GM12878 (cell line): ENCODE results near the gene ARHGAP26. TPM values are rescaled to one million over a fixed set of nuclear protein-coding genes. Genes with fewer than 3 reads are reported as not detected.

ENCODE experiments used
- ATAC-seq: fragments of 200-7000 bp; cut with Tn5 transposase; 3 replicates; pipeline ENCODE4 v1.9.1; 2020; ENCODE audit warnings: mild to moderate bottlenecking, moderate library complexity
- BruUV-seq: library from RNA; stranded (reverse); fragments of 400-500 nt; replicated peaks from 2 replicates; lab custom pipeline; 2021; lab: Mats Ljungman, UMichigan
- CTCF ChIA-PET: fragments of 300-600 bp; sonication (Branson Sonifier 250); formaldehyde crosslinking; extraction: SDS; loops from one replicate; lab custom pipeline; 2021; ENCODE audit warnings: inconsistent platforms; lab: Yijun Ruan, JAX
- POLR2A ChIA-PET: fragments of 350-600 bp; formaldehyde crosslinking; extraction: SDS; loops from one replicate; lab custom pipeline; 2021; ENCODE audit warnings: inconsistent platforms; lab: Charles Lee
- RAD21 ChIA-PET: fragments of 300-600 bp; sonication (Branson Sonifier 250); formaldehyde crosslinking; loops from one replicate; lab custom pipeline; 2023; ENCODE audit warnings: antibody characterized with exemption; ENCODE audit not compliant: unreplicated experiment; lab: Charles Lee
- SMC1A ChIA-PET: fragments of 300-600 bp; sonication (Branson Sonifier 250); formaldehyde crosslinking; loops from one replicate; lab custom pipeline; 2023; ENCODE audit not compliant: unreplicated experiment, uncharacterized antibody; lab: Charles Lee
- DNase-seq: peaks from one replicate; pipeline ENCODE4 v3.0.0-alpha.2; 2011; ENCODE audit warnings: low read depth, low spot score
- FAIRE-seq: peaks from 3 replicates; lab custom pipeline; 2011; peaks lifted over from hg19 to GRCh38; lab: Jason Lieb, UNC
- H2AFZ ChIP-seq: 2 replicates; pipeline ENCODE4 v1.6.0; 2011; ENCODE audit warnings: low read depth, low read length, control low read depth; ENCODE audit not compliant: control insufficient read depth
- H3K27ac ChIP-seq: 2 replicates; pipeline ENCODE4 v1.5.1; 2011; ENCODE audit warnings: control low read depth; ENCODE audit not compliant: control insufficient read depth, insufficient read depth
- H3K27me3 ChIP-seq, 2 experiments: replicated peaks in 1 of 2; 2 replicates each; pipeline versions ENCODE4 v1.6.0 to v1.6.1; 2011; ENCODE audit warnings: low read length in 1 of 2; ENCODE audit not compliant: control insufficient read depth in 2 of 2, insufficient read depth in 2 of 2
- H3K36me3 ChIP-seq, 2 experiments: 2 replicates each; pipeline ENCODE4 v1.5.1; 2011; ENCODE audit warnings: low read length in 1 of 2; ENCODE audit not compliant: control insufficient read depth in 2 of 2, insufficient read depth in 2 of 2
- H3K4me1 ChIP-seq: 2 replicates; pipeline ENCODE4 v1.6.1; 2011; ENCODE audit warnings: mild to moderate bottlenecking, low read length, moderate library complexity, mixed read lengths; ENCODE audit not compliant: control insufficient read depth, insufficient read depth
- H3K4me2 ChIP-seq: 2 replicates; pipeline ENCODE4 v1.6.0; 2011; ENCODE audit warnings: control low read depth; ENCODE audit not compliant: control insufficient read depth, insufficient read depth
- H3K4me3 ChIP-seq: fragments of 200-600 bp; sonication (generic); 2 replicates; pipeline ENCODE4 v1.5.1; 2016
- H3K79me2 ChIP-seq: 2 replicates; pipeline ENCODE4 v1.6.0; 2011; ENCODE audit warnings: low read length; ENCODE audit not compliant: control insufficient read depth, insufficient read depth
- H3K9ac ChIP-seq: 2 replicates; pipeline ENCODE4 v1.8.0; 2011; ENCODE audit warnings: low read length, control low read depth, mixed read lengths; ENCODE audit not compliant: control insufficient read depth, insufficient read depth
- H3K9me3 ChIP-seq: replicated peaks from 3 replicates; pipeline ENCODE4 v1.5.1; 2011; ENCODE audit warnings: mild to moderate bottlenecking, low read length; ENCODE audit not compliant: control insufficient read depth, insufficient read depth
- H4K20me1 ChIP-seq: 2 replicates; pipeline ENCODE4 v1.6.0; 2011; ENCODE audit not compliant: control insufficient read depth, insufficient read depth
- ASH2L ChIP-seq: fragments of 300-600, 200-600 bp; sonication (generic); IDR thresholded peaks from 2 replicates; pipeline ENCODE4 v1.6.1; 2017; ENCODE audit warnings: low read depth, mild to moderate bottlenecking, borderline replicate concordance
- BHLHE40 ChIP-seq, 2 experiments: fragments of 450-650 bp in 1 of 2; IDR thresholded peaks; 2 replicates each; pipeline ENCODE4 v1.6.1; 2011 to 2017; ENCODE audit warnings: low read depth in 2 of 2, borderline replicate concordance in 1 of 2, improper control_type of control experiment in 1 of 2, low read length in 1 of 2, mild to moderate bottlenecking in 1 of 2
- CREB1 ChIP-seq: IDR thresholded peaks from 2 replicates; pipeline ENCODE4 v1.6.1; 2012; ENCODE audit warnings: low read depth, mild to moderate bottlenecking, inconsistent platforms
- E2F8 ChIP-seq: fragments of 450-650 bp; IDR thresholded peaks from 2 replicates; pipeline ENCODE4 v1.6.1; 2018; ENCODE audit warnings: mild to moderate bottlenecking, low read depth, moderate library complexity; ENCODE audit not compliant: partially characterized antibody
- EGR1 ChIP-seq, 2 experiments: IDR thresholded peaks; 1 replicate in 1 of 2; 2 replicates in 1 of 2; pipeline ENCODE4 v1.6.1; 2011 to 2012; ENCODE audit warnings: low read depth in 2 of 2, low read length in 2 of 2, borderline replicate concordance in 1 of 2, mild to moderate bottlenecking in 1 of 2, moderate library complexity in 1 of 2
- FOS ChIP-seq: IDR thresholded peaks from 3 replicates; pipeline ENCODE4 v1.6.1; 2011; ENCODE audit warnings: borderline replicate concordance; ENCODE audit not compliant: insufficient read length; ENCODE audit errors: extremely low read depth
- FOXK2 ChIP-seq: fragments of 450-650 bp; IDR thresholded peaks from 2 replicates; pipeline ENCODE4 v1.6.1; 2017; ENCODE audit warnings: mild to moderate bottlenecking, moderate library complexity
- IKZF1 ChIP-seq: fragments of 450-650 bp; conservative IDR thresholded peaks from 2 replicates; pipeline ENCODE4 v1.6.1; 2017; ENCODE audit warnings: antibody characterized with exemption, mild to moderate bottlenecking
- LARP7 ChIP-seq: fragments of 450-650 bp; IDR thresholded peaks from 2 replicates; pipeline ENCODE4 v1.6.1; 2017; ENCODE audit warnings: mild to moderate bottlenecking
- MXI1 ChIP-seq: fragments of 150-350 bp; IDR thresholded peaks from 2 replicates; pipeline ENCODE4 v1.6.1; 2011; ENCODE audit warnings: low read depth, mild to moderate bottlenecking, inconsistent platforms, low read length, improper control_type of control experiment
- SIX5 ChIP-seq: IDR thresholded peaks from 2 replicates; pipeline ENCODE4 v1.6.1; 2011; ENCODE audit warnings: mild to moderate bottlenecking, low read depth, low read length, moderate library complexity; ENCODE audit not compliant: severe bottlenecking
- SREBF2 ChIP-seq: IDR thresholded peaks from 2 replicates; pipeline ENCODE4 v1.6.1; 2012; ENCODE audit warnings: mild to moderate bottlenecking, low read length
- WRNIP1 ChIP-seq: IDR thresholded peaks from 2 replicates; pipeline ENCODE4 v1.6.1; 2011; ENCODE audit warnings: low read depth, low read length, improper control_type of control experiment, borderline replicate concordance
- ZNF207 ChIP-seq: fragments of 450-650 bp; IDR thresholded peaks from 2 replicates; pipeline ENCODE4 v1.6.1; 2014; ENCODE audit warnings: antibody characterized with exemption, mild to moderate bottlenecking, borderline replicate concordance
- ZNF592 ChIP-seq: fragments of 450-650 bp; IDR thresholded peaks from 2 replicates; pipeline ENCODE4 v1.6.1; 2017; ENCODE audit warnings: mild to moderate bottlenecking, moderate library complexity
- WGBS: methylation state at CpG from one replicate; pipeline ENCODE4 v1.1.6; 2016; ENCODE audit warnings: low lambda C conversion rate; ENCODE audit not compliant: insufficient replicate concordance, insufficient coverage; ENCODE audit errors: missing lambda C conversion rate; 5-methylcytosine and 5-hydroxymethylcytosine counted together
- in situ Hi-C: fragments of 300-500 bp; cut with MboI; formaldehyde crosslinking; loops from 9 replicates; pipeline ENCODE4 v1.14.3; 2018; ENCODE audit warnings: mixed read lengths
- intact Hi-C: fragments of 100-400 bp; cut with micrococcal nuclease; formaldehyde crosslinking; loops from one replicate; pipeline ENCODE4 v1.14.2; 2022; ENCODE audit not compliant: unreplicated experiment
- polyA plus RNA-seq, 11 experiments: library from polyadenylated mRNA; depleted of rRNA in 4 of 11; unstranded in 6 of 11; stranded (reverse) in 5 of 11; fragments of >200 nt; fragmentation: Nextera tagmentation in 4 of 11; fragmentation: Illumina TruSeq in 1 of 11; extraction: Ambion mirVana in 4 of 11; extraction: Trizol in 1 of 11; gene quantifications; 1 replicate in 1 of 11; 2 replicates in 10 of 11; pipeline versions ENCODE4 v1.2.1 to v1.2.3, GENCODE V29; 2011 to 2016; ENCODE audit warnings: inconsistent platforms in 2 of 11, missing spikeins in 2 of 11, low read depth in 1 of 11
- total RNA-seq, 4 experiments: library from RNA; depleted of rRNA in 3 of 4; stranded (reverse); fragments of >200 nt in 3 of 4; fragmentation: Illumina TruSeq in 1 of 4; extraction: Trizol in 1 of 4; gene quantifications; 2 replicates each; pipeline versions ENCODE4 v1.2.1 to v1.2.3, GENCODE V29; 2013 to 2021

ARHGAP26 gene
- total and polyA plus RNA-seq, 10 of the 15 experiments (the other 5 are each of a cell fraction or from before 2014, with no cell fraction given) = 9.4 to 41.5 (median 19.3) TPM

GRCh38 chr5:143143973-143144372, 373.8 kb downstream of the ARHGAP26 start:
- H2AFZ ChIP-seq = no peak overlapping the region
- no peak overlapping the region for H3K4me3 ChIP-seq
- H3K79me2 ChIP-seq = no peaks in the 10 kb centered on the region
- H3K27me3 ChIP-seq = no peaks in the 10 kb centered on the region
- peaks cover 2 to 6% of the 10 kb centered on the region in 2 experiments for H3K36me3 ChIP-seq
- FAIRE-seq (no peak), DNase-seq (no peak), ATAC-seq (no peak)
- no peak overlapping the region for H3K27ac ChIP-seq
- no peak overlapping the region for H3K4me2 ChIP-seq
- ChIA-PET POLR2A (no interaction called here), CTCF (no interaction called here), SMC1A (interaction anchor here (0.9 to 2.5 kb wide), 5 partner anchors 9 to 24 kb away, joined by 3 to 14 read pairs (median 4); no protein-coding TSS in a partner anchor), RAD21 (no interaction called here)
- intact Hi-C loops = no loop called here
- no peaks in the 10 kb centered on the region for H4K20me1 ChIP-seq
- TF ChIP-seq FOS = no peak
- TF ChIP-seq ASH2L = no peak
- no peak for TF ChIP-seq LARP7
- TF ChIP-seq CREB1 = no peak
- no peak for TF ChIP-seq WRNIP1
- TF ChIP-seq ZNF592 = no peak
- no peak for TF ChIP-seq SIX5
- no peak for TF ChIP-seq MXI1
- no peak for TF ChIP-seq EGR1 (IDR thresholded peaks at IDR 0.05; ENCODE audit: borderline replicate concordance in 1 of 2, low read depth in 2 of 2, low read length in 2 of 2)
- TF ChIP-seq SREBF2 = no peak
- TF ChIP-seq IKZF1 = no peak
- TF ChIP-seq BHLHE40 (IDR thresholded peaks at IDR 0.05; ENCODE audit: borderline replicate concordance in 1 of 2, low read depth in 2 of 2, low read length in 1 of 2) = no peak
- TF ChIP-seq FOXK2 = no peak
- TF ChIP-seq E2F8 = no peak
- no peak for TF ChIP-seq ZNF207
- no peaks in the 10 kb centered on the region for H3K9me3 ChIP-seq
- no peak overlapping the region for H3K9ac ChIP-seq
- WGBS = 99% methylated on average over 3 of the region's 3 CpGs
- no peaks in the 10 kb centered on the region for H3K4me1 ChIP-seq
- no TSS peak for BruUV-seq
- in situ Hi-C loops = no loop called here
